Lower lobe of right lung (tissue), 2 donors: ENCODE results near the gene GRK1. TPM values are rescaled to one million over a fixed set of nuclear protein-coding genes. Genes with fewer than 3 reads are reported as not detected.

ENCODE experiments used
- ATAC-seq, 2 donors: fragments of 200-7000 bp; cut with Tn5 transposase; one replicate each; pipeline ENCODE4 v1.9.1; 2020 to 2022; ENCODE audit warnings: mild to moderate bottlenecking in 2 of 2, moderate library complexity in 2 of 2
- DNase-seq: peaks from one replicate; pipeline ENCODE4 v3.0.0-alpha.2; 2020
- H3K27ac ChIP-seq: fragments of 200-600 bp; one replicate; pipeline ENCODE4 v1.8.0; 2022
- H3K27me3 ChIP-seq: fragments of 200-600 bp; one replicate; pipeline ENCODE4 v1.8.0; 2022; ENCODE audit warnings: low read depth
- H3K36me3 ChIP-seq: fragments of 200-600 bp; one replicate; pipeline ENCODE4 v1.8.0; 2022; ENCODE audit warnings: mild to moderate bottlenecking
- H3K4me1 ChIP-seq: fragments of 200-600 bp; one replicate; pipeline ENCODE4 v1.8.0; 2022
- H3K4me3 ChIP-seq: fragments of 200-600 bp; one replicate; pipeline ENCODE4 v1.8.0; 2022; ENCODE audit warnings: mild to moderate bottlenecking
- H3K9me3 ChIP-seq: fragments of 200-600 bp; one replicate; pipeline ENCODE4 v1.8.0; 2022
- CTCF ChIP-seq: fragments of 200-600 bp; IDR thresholded peaks from one replicate; pipeline ENCODE4 v1.8.0; 2022; ENCODE audit warnings: antibody characterized with exemption, mild to moderate bottlenecking
- intact Hi-C: fragments of 100-400 bp; cut with DNase I; formaldehyde crosslinking; loops from one replicate; pipeline ENCODE4 v1.11.0; 2022
- total RNA-seq: library from RNA; stranded (reverse); fragmentation: NEBNext Ultra II Directional; extraction: Animal tissue kit (Norgen Biotek cat#: 25700); gene quantifications from one replicate; pipeline ENCODE4 v1.2.1, GENCODE V29; 2021
- donor health status: DM: no; HTN: yes; CAD: no; lungs with severe emphysema.

GRK1 gene
- total RNA-seq, 1 donor from 2014 or later: not detected

- Histone ChIP-seq H3K4me1 (no peaks in the 10 kb centered on the region), H3K9me3 (no peaks in the 10 kb centered on the region), H3K4me3 (no peak overlapping the region), H3K27ac (no peak overlapping the region), H3K27me3 (no peaks in the 10 kb centered on the region), H3K36me3 (peaks cover 76% of the 10 kb centered on the region)
- intact Hi-C loops: no loop called here
- DNase-seq (no peak), ATAC-seq (no peak)
- no peak for TF ChIP-seq CTCF
These were observed 28.2 kb upstream of the GRK1 start for GRCh38 chr13:113638806-113639205.

GRCh38 chr13:113639616-113640262 is 27.3 kb upstream of the GRK1 start:
- ATAC-seq: no peak

GRCh38 chr13:113641426-113641825 is 25.6 kb upstream of the GRK1 start:
- H3K9me3 ChIP-seq: no peaks in the 10 kb centered on the region
- H3K4me3 ChIP-seq: no peak overlapping the region
- intact Hi-C loops: no loop called here
- no peak for ATAC-seq
- peaks cover 8% of the 10 kb centered on the region for H3K4me1 ChIP-seq
- DNase-seq: peak; percentile 14
- no peak for TF ChIP-seq CTCF
- peaks cover 50% of the 10 kb centered on the region for H3K36me3 ChIP-seq
- no peak overlapping the region for H3K27ac ChIP-seq
- H3K27me3 ChIP-seq: no peaks in the 10 kb centered on the region

More at GRCh38 chr13:113639616-113640262, 27.3 kb upstream of the GRK1 start:
- no peak for TF ChIP-seq CTCF
- H3K9me3 ChIP-seq: no peaks in the 10 kb centered on the region
- peak; percentile 22 for DNase-seq
- no peaks in the 10 kb centered on the region for H3K4me1 ChIP-seq
- H3K36me3 ChIP-seq: peaks cover 66% of the 10 kb centered on the region
- intact Hi-C loops: no loop called here
- H3K4me3 ChIP-seq: no peak overlapping the region
- no peak overlapping the region for H3K27ac ChIP-seq
- H3K27me3 ChIP-seq: no peaks in the 10 kb centered on the region

GRCh38 chr13:113642563-113642962 is 24.5 kb upstream of the GRK1 start:
- intact Hi-C loops: no loop called here
- no peaks in the 10 kb centered on the region for H3K27me3 ChIP-seq
- H3K4me3 ChIP-seq: no peak overlapping the region
- no peak overlapping the region for H3K27ac ChIP-seq
- DNase-seq (no peak), ATAC-seq (no peak)
- H3K4me1 ChIP-seq: peaks cover 16% of the 10 kb centered on the region
- peaks cover 38% of the 10 kb centered on the region for H3K36me3 ChIP-seq
- no peaks in the 10 kb centered on the region for H3K9me3 ChIP-seq
- TF ChIP-seq CTCF: no peak

GRCh38 chr13:113643593-113643992 is 23.4 kb upstream of the GRK1 start:
- ATAC-seq: no peak
- H3K4me1 ChIP-seq: peaks cover 21% of the 10 kb centered on the region
- no peak for TF ChIP-seq CTCF

More at GRCh38 chr13:113643593-113643992, 23.4 kb upstream of the GRK1 start:
- peaks cover 29% of the 10 kb centered on the region for H3K36me3 ChIP-seq
- no peak for DNase-seq
- intact Hi-C loops: no loop called here
- no peaks in the 10 kb centered on the region for H3K9me3 ChIP-seq
- H3K4me3 ChIP-seq: no peak overlapping the region
- H3K27ac ChIP-seq: no peak overlapping the region
- no peaks in the 10 kb centered on the region for H3K27me3 ChIP-seq
